Measurements from ENCODE around the gene SLC38A1. TPM values are rescaled to one million over a fixed set of nuclear protein-coding genes. Genes with fewer than 3 reads are reported as not detected.
A peak's percentile ranks its signal among the peaks of the same experiment; 100 is the strongest.
"Not testable (repeated sequence)": the region's sequence is repeated elsewhere in the genome, so short reads cannot be mapped to it uniquely, and the experiment has no call there.

SLC38A1 gene
- total RNA-seq (2014; rRNA removed; shearing (Covaris generic)): 65.2 and 75.1 TPM in 2 replicates

DNA sequence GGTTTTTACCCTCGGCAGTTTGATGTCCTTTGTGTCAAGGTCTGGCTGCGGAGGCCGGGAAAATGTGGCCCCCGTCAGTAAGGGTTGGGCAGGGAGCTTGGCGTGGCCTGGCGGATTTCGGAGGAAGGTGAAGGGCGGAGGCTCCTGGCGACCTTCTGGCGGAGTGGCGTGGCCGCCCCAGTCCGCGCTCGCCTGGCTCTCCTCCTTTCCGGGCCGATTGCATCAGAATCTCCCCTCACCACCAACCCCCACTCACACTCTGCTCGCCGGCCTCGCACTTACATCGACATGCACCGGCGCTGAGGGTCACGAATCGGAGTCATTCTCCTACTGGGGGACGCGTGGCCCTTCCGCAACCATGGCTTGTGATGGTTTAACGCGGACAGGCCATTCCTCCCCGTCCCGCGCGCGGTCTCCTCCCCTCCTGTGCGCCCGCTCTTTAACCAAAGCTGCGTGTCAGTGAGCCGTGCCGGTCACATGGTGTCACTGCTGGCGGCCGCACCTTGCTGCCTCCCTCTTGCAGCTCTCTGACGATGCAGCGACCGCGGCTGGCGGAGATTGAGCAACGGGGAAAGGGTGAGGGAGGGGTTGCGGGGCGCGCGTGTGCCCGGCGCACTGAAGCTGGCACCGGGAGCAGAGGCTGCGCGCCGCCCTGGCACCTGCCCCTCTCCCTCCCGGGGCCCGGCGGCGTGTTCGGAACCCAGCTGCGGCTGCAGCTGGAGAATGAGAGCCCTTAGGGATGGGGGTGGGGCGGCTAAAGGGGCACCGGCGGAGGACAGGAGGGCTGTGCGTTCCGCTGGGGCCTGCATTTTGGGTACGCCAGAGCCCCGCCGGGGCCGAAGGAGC lies at the start of gene SLC38A1:
SLC38A1 (minus strand) TSS at position 461 of the 846 bp plus-strand sequence. CDS start 29,243 bp downstream, outside the sequence.
- peak; percentile 88 for DNase-seq (ENCODE audit: low read depth)

DNA sequence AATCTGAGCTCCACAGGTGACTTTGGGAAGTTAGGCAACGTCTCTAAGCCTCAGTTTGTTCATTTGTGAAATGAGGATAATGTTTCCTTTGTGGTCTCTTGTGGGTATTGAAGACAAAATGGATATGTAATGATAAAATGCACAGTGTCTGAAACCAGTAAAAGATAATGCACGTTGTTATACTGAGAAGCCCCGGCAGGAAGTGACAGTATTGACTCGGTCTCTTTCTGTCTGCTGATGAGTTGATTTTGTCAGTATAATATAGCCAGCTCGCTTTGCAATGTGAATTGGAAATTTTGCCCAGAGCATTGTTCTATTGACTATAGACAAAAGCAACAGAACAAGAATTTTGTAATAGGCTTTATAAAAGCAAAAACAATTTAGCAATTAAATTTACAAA lies 49.2 kb upstream of the SLC38A1 start:
- DNase-seq (ENCODE audit: low read depth): no peak

DNA sequence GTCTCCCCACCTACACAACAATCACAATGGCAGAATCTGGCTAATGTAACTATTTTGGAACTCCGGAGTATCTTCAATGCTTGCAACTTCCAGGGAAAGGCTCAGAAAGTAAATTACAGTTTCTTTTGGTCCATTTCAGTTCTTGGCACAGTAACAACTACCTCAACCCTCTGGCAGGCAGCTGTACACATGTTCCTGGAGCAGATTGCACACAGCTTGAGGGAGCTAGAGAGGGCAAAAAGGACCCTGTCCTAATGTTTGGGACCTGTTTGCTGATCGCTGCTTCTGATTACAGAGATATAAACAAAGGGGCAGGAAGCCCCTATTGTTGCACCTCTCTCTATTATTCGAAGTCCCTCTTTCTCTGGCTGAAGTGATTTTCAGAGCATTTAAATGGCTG lies 35.2 kb upstream of the SLC38A1 start:
- no peak for DNase-seq (ENCODE audit: low read depth)

DNA sequence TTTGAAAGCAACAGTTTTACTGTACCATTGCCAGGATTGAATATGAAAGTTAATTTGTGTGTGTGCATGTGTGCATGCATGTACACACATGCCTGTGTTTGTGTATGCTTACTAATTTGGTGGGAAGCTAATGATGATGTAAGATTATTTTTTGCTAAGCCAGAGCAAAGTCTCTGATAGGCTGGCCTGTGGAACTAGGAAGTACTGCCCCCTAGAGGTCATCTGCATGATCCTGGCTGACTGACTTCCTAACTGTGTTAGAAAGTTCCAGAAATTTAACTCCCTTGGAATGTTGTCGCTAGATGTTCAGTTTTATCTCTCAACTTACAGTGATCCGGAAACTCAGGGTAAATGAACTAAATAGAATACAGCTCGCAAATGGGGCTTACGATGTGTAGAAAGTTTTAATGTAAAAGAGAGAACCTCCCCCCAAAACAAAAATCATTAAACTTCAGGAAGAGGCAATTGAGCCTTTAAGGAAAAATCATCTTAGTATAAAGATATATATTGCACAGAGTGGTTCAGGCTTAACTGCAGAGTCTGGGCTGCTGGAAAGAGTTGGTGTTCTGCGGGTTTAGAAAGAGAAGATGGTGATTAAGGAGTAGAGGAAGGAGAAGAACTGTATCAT lies 34.3 kb upstream of the SLC38A1 start:
- DNase-seq (ENCODE audit: low read depth): peak; percentile 35

DNA sequence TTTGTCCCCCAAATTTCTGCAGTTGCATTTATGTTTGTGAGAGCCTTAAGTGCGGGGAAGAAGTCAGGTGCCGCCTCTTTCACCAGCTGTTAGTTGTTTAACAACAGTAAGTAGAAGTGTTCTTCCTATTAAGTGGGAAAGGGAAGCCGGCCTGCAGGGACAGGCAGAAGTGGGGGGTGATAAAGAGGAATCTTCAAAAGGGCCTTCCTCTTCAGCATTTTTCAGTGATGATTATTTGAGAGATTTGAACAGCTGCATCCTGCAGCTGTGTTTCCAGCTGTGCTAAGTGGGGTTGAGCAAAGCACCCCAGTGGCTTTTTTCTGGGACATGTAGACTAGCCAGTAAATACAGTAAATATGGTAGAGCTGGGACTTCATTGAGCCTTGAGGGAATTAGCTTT lies 32.1 kb upstream of the SLC38A1 start:
- no peak for DNase-seq (ENCODE audit: low read depth)

DNA sequence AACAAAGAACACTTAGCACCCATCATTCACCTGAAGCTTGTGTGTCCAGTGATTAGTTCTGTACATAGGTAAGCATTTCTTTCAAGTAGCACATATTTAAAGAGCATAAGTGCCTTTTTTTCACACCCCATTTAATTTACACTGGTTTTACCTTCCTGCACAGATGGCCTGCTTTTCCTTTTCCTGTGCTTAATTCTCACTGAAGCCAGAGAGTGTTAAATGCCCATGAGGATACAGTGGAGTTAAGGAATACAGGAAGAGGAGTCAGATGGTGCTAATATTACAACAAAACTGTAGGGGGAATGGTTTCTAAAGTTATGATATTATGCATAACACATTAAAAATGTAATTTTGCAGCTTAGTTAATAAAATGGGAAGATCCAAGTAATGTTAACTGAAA lies 31.0 kb upstream of the SLC38A1 start:
- no peak for DNase-seq (ENCODE audit: low read depth)

DNA sequence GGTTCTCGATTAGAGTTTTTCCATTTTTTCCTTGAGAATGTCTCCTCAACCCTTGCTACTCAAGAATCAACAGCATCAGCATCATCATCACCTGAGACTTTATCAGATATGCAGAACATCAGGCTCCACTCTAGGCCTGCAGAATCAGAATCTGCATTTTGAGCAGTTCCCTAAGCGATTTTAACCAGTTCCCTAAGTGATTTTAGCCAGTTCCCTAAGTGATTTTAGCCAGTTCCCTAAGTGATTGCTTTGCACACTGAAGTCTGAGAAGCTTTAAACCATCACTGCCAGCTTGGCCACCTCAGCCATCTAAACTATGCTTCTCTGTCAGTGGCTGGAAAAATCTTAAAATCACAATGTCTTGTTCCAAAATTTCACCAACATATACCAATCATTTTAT lies 29.4 kb upstream of the SLC38A1 start:
- DNase-seq (ENCODE audit: low read depth): no peak

DNA sequence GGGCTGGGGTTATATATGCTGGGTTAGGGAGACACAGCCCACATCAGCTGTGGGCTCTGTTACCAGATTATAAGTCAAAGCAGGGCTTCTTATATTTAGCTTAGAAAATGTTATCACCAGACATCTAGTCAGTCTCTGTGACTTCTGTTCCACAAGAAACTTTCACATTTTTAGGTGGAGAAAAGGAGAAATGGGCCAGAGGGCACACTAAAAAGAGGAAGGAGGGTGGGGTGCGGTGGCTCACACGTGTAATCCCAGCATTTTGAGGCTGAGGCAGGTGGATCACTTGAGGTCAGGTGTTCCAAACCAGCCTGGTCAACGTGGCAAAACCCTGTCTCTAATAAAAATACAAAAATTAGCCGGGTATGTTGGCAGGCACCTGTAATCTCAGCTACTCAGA lies 28.0 kb upstream of the SLC38A1 start:
- no peak for DNase-seq (ENCODE audit: low read depth)

DNA sequence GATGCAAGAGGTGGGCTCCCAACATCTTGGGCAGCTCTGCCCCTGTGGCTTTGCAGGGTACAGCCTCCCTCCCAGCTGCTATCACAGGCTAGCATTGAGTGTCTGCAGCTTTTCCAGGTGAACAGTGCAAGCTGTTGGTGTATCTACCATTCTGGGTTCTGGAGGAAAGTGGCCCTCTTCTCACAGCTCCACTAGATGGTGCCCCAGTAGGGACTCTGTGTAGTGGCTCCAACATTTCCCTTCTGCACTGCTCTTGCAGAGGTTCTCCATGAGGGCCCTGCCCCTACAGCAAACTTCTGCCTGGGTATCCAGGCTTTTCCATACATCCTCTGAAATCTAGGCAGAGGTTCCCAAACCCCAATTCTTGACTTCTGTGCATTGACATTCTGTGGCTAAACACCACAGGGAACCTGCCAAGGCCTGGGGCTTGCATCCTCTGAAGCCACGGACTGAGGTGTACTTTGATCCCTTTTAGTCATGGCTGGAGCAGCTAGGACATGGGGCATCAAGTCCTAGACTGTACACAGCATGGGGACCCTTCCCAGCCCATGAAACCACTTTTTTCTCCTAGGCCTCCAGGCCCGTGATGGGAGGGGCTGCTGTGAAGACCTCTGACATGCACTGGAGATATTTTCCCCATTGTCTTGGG lies 24.0 kb upstream of the SLC38A1 start:
- DNase-seq (ENCODE audit: low read depth): no peak

DNA sequence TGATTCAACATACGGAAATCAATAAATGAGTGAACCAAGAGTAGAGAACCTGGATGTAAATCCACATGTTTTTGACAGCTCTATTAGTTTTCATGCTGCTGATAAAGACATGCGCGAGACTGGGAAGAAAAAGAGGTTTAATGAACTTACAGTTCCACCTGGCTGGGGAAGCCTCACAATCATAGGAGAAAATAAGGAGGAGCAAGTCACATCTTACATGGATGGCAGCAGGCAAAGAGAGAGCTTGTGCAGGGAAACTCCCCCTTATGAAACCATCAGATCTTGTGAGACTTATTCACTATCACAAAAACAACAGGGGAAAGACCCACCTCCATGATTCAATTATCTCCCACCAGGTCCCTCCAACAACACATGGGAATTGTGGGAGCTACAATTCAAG lies 23.1 kb upstream of the SLC38A1 start:
- not testable (repeated sequence) for DNase-seq (ENCODE audit: low read depth)

DNA sequence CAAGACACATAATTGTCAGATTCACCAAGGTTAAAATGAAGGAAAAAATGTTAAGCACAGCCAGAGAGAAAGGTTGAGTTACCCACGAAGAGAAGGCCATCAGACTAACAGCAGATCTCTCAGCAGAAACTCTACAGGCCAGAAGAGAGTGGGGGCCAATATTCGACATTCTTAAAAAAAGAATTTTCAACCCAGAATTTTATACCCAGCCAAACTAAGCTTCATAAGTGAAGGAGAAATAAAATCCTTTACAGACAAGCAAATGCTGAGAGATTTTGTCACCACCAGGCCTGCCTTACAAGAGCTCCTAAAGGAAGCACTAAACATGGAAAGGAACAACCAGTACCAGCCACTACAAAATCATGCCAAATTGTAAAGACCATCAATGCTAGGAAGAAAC lies 16.3 kb upstream of the SLC38A1 start:
- DNase-seq (ENCODE audit: low read depth): not testable (repeated sequence)

DNA sequence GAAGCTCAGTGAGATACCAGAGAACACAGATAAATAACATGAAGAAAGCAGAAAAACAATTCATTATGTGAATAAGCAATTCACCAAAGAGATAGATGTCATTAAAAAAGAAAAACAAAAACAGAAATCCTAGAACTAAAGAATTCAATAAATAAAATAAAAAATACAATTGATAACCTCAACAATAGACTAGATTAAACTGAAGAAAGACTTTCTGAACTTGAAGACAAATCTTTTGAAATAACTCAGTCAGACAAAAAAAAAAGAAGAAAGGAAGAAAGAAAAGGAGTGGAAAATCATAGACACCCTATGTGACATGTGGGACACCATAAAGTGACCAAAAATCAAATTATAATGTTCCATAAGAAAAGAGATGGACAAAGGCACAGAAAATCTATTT lies 14.0 kb upstream of the SLC38A1 start:
- DNase-seq (ENCODE audit: low read depth): no peak

DNA sequence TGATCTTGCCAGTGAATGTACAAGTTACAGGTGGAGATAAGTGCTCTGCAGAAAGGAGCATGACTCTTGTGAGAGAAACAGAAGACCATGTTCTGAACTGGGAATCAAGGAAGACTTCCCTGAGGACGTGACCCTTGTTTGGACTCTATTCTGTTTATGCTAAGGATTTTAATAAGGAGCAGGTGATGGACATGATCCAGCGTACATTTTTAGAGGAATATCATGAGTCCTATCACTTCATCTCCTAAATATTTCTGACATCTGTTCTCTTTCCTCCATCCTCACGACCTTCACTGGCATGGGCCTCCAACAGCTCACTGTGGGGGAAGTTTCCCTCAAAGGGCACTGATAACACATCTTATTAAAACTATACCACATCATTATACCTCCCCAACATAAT lies 7.9 kb upstream of the SLC38A1 start:
- DNase-seq (ENCODE audit: low read depth): no peak

DNA sequence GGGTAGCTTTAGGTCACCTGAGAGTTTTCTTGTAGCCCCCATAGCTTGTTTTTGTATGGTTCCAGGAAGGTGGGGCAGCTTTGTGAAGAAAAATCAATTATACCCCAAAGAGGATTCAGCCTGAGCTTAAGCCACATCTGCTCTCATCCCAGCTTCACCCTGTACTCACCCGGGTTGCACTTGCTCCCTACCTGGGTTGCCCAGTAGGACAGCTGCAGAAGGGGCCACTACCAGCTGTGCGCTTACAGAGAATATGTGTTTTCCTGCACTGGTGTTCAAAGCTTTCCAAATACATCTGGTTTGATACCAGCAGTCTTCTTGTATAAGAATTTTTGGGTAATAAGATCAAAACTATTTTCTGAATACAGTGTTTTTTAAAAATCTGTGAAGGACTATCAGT lies 3.0 kb upstream of the SLC38A1 start:
- DNase-seq (ENCODE audit: low read depth): no peak

DNA sequence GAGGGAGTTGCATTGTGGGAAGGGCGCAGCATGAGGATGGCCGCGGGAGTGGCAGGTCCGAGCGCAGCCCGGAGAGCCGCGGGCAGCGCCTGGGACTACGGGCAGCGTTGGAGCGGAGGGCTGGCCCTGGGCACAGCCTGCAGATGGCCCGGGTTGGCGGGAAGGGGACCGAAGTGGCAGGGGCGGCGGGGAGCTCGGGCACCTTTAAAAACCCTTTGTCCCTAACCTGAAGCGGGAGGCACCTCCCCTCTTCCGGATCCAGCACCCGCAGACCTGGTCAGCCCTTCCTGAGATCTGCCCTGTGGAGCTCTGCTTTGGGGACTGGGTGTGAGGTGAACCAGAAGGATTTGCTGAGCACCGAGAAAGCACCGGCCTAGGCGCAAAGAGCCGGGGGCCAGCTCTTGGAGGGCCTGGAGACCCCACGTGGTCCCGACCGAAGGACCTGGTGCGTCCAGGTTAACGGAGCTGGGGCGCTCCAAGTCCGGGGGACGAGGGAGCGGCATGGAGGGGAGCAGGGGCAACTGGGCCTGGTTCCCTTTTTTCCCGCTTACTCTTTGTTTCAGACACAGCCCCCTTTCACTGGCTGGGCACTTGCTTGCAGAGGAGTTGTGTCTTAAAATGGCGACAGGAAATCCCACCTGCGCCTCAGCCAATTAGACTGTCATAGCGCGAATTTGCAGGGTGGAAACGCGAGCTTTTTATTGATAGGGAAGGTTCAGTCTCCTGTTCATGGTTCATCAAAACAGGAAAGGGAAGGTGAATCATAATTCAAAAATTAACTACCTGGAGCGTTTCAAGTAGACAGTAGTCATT lies 792 bp upstream of the SLC38A1 start:
- peak; percentile 9 for DNase-seq (ENCODE audit: low read depth)

DNA sequence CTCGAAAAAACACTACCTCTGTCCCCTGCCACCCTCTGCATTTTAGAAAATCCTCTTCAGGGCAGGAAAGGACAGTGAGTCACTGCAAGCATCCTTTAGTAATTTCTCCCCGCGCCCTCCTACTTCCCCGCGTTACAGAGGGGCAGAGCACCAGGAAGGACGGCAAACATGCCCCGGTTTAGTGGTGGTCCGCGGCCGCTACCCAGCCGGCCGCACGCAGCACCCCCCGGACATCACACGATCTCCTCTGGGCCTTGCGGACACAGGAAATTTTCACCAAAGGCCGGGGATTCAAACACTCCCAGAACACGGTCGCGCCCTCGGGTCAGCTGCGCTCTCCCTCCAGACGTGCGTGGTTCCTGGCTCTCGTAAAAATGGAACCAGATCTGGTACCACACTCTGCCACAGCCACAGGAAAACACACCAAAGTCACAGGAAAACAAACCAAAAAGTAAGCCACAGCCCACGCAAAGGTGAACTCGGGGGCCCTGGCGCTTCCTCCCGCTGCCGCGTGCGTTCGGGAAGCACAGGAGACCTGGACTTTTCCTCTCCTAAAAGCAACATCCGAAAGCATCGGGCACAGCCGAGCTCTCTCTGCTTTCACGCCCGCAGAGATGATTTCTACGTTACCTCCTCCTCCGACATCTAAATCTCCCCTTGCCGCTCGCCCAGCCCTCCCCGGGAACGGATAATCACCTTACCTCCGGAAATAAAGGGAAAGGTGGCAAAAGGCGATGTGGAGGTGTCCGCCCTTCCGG lies 839 bp downstream of the SLC38A1 start:
- DNase-seq (ENCODE audit: low read depth): peak; percentile 54

DNA sequence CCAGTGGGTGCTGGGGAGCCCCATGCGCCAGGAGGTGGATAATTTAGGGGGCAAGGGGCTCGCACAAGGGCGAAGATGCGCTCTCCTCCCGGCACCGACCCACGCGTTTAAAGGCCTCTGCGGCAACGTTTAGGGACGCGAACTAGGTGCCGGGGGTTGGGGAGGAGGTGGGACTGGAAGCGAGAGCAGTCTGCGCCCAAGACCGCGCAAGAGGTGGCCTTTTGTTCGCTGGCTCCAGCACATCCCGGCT lies 1.3 kb downstream of the SLC38A1 start:
- DNase-seq (ENCODE audit: low read depth): no peak

DNA sequence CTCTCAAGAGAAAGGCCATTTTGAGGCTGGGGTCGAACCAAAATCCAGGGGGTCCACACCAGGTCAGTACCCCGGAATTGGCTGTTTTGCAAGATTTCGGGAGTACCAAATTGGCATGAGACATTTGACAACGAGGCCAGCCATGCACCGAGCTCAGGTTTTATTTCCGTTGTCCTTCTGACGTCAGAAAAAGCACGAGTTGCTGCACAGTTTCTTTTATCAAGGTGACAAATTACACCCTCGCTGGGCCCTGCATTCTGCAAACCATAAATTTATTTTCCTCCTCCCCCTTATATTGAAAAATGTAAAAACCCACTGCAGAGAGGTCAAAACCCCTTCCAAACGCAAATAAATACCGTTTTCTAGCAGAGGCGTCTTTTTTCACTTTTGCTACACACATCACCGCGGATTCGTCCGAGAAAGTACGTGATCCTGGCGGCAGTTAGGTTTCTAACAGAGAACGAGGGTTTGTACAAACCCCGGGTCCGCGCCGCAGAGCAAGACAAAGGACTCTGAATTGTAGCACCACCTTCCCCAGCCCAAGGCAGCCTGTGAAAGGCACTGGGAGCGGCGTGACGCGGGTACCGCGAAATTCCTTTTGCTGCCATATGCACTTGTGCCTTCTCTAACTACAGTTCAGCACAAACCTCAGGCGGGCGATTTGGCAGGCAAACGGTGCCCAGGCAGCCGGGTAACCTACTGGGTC lies 1.8 kb downstream of the SLC38A1 start:
- DNase-seq (ENCODE audit: low read depth): peak; percentile 71

DNA sequence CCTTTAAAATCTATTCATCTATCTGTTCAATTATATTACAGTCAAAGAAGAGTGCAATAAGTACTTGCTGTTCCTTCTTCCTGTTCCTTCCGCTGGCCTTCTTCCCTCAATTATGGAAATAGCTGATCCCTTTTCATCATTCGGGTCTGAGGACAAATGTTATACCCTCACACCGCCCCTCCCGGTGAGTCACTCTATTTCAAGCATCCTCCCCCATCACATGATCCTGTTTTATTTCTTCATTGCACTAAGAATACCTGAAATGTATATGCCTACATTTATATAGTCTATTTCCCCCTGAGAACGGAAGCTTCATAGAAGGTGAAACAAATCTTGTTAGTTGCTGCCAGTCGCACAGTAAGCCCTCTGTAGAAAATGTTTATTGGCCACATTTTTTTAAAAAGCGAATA lies 2.5 kb downstream of the SLC38A1 start:
- peak; percentile 70 for DNase-seq (ENCODE audit: low read depth)

DNA sequence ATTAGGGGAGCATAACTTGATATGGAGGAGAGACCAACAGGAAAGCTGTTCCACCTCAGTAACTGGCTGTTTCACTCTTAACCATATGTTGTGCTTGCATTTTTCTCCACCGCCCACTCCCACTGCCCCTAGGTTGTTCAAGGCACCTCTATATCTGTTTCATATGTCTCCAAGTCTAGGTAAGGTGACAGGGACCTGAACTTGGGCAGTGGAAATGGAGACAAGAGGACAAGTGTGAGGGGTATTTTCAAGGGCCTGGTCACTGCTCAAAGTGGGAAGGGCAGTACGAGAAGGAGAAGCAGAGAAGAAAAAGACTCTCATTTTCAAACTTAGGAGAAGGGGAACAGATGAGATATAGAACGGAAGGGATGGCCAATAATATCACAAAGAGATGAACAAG lies 3.1 kb downstream of the SLC38A1 start:
- DNase-seq (ENCODE audit: low read depth): no peak

DNA sequence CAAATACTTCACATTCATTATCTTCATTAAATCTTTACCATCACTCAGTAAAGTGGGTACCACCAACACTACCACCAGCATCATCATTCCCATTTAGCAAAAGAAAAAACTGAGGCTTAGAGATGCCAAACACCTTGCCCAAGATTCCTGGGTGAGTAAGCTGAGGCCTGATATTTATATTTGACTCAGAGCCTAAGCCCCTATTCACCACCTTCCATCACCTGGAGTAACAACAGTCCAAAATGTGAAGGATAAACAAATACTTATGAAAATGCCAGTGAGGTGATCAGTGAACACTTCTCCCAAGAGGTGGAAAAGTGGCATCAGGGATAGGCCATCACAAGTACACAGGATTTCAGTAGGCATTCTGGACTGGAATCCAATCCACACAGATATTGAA lies 3.7 kb downstream of the SLC38A1 start:
- DNase-seq (ENCODE audit: low read depth): no peak

Data from Daoy (cell line).